Skeletal muscle cell (primary cell): ENCODE measurements around the gene ERCC6L.
"Not testable (repeated sequence)": the region's sequence is repeated elsewhere in the genome, so short reads cannot be mapped to it uniquely, and the experiment has no call there.

Source experiments
- DNase-seq: peaks from one replicate; pipeline ENCODE4 v3.0.0-alpha.2; 2010; ENCODE audit warnings: low read depth
- H3K4me3 ChIP-seq: 2 replicates; pipeline ENCODE4 v1.5.1; 2011; ENCODE audit warnings: low read depth, mild to moderate bottlenecking, control low read depth, low read length, moderate library complexity

Gene ERCC6L

GRCh38 chrX:72176981-72177380 is 61.8 kb downstream of the ERCC6L start:
- no peak for DNase-seq
- H3K4me3 ChIP-seq = no peak overlapping the region

GRCh38 chrX:72176289-72176688 is 62.5 kb downstream of the ERCC6L start:
- H3K4me3 ChIP-seq = not testable (repeated sequence)

GRCh38 chrX:72169008-72169728 is 69.7 kb downstream of the ERCC6L start:
- no peak overlapping the region for H3K4me3 ChIP-seq
- DNase-seq = no peak

More at GRCh38 chrX:72176289-72176688, 62.5 kb downstream of the ERCC6L start:
- DNase-seq = not testable (repeated sequence)

GRCh38 chrX:72165551-72165950 is 73.3 kb downstream of the ERCC6L start:
- H3K4me3 ChIP-seq = no peak overlapping the region
- DNase-seq = no peak

- no peak for DNase-seq
- H3K4me3 ChIP-seq = no peak overlapping the region
These were observed 79.1 kb downstream of the ERCC6L start for GRCh38 chrX:72159769-72160168.

- DNase-seq = no peak
- no peak overlapping the region for H3K4me3 ChIP-seq
These were observed 80.1 kb downstream of the ERCC6L start for GRCh38 chrX:72158773-72159172.
